SK-N-SH treated with all-trans-retinoic acid at 6 μM for 48 hours (cell line): ENCODE measurements around the gene RAI14.

ENCODE experiments used
- ARNTL ChIP-seq: fragments of 450-650 bp; formaldehyde crosslinking; IDR thresholded peaks from 2 replicates; pipeline ENCODE4 v1.5.0; 2020; ENCODE audit warnings: low read depth, mild to moderate bottlenecking, moderate library complexity, borderline replicate concordance
- BACH2 ChIP-seq: fragments of 250-450 bp; sonication (Bioruptor Pico); IDR thresholded peaks from 2 replicates; pipeline ENCODE4 v1.9.0; 2021; ENCODE audit warnings: mild to moderate bottlenecking, borderline replicate concordance
- OSR1 ChIP-seq: fragments of 250-450 bp; sonication (Bioruptor Pico); IDR thresholded peaks from 2 replicates; pipeline ENCODE4 v1.8.0; 2022; ENCODE audit warnings: moderate library complexity, mild to moderate bottlenecking, inconsistent platforms
- TOX ChIP-seq: fragments of 250-450 bp; sonication (Bioruptor Pico); IDR thresholded peaks from 2 replicates; pipeline ENCODE4 v1.8.0; 2021; ENCODE audit warnings: mild to moderate bottlenecking, moderate library complexity, borderline replicate concordance
- ZFP3 ChIP-seq: fragments of 250-450 bp; sonication (Bioruptor Pico); IDR thresholded peaks from 2 replicates; pipeline ENCODE4 v1.5.0; 2020; ENCODE audit warnings: mild to moderate bottlenecking, moderate library complexity
- ZNF565 ChIP-seq: fragments of 450-650 bp; formaldehyde crosslinking; conservative IDR thresholded peaks from 2 replicates; pipeline ENCODE4 v1.5.0; 2020; ENCODE audit warnings: low read depth, mild to moderate bottlenecking, moderate library complexity
- ZNF8 ChIP-seq: fragments of 450-650 bp; formaldehyde crosslinking; IDR thresholded peaks from 2 replicates; pipeline ENCODE4 v1.5.0; 2020; ENCODE audit warnings: mild to moderate bottlenecking, moderate library complexity
- TF ChIP-seq, protein P1 (sequence below): fragments of 250-450 bp; sonication (Bioruptor Pico); IDR thresholded peaks from 2 replicates; pipeline ENCODE4 v1.5.1; 2020; ENCODE audit warnings: low read depth, mild to moderate bottlenecking, moderate library complexity
- TF ChIP-seq, protein P2 (sequence below): fragments of 250-450 bp; sonication (Bioruptor Pico); IDR thresholded peaks from 2 replicates; pipeline ENCODE4 v1.8.0; 2020; ENCODE audit warnings: mild to moderate bottlenecking, moderate library complexity, borderline replicate concordance
- TF ChIP-seq, protein P3 (sequence below): fragments of 250-450 bp; sonication (Bioruptor Pico); IDR thresholded peaks from 2 replicates; pipeline ENCODE4 v1.5.1; 2021; ENCODE audit warnings: mild to moderate bottlenecking, moderate library complexity

DNA sequence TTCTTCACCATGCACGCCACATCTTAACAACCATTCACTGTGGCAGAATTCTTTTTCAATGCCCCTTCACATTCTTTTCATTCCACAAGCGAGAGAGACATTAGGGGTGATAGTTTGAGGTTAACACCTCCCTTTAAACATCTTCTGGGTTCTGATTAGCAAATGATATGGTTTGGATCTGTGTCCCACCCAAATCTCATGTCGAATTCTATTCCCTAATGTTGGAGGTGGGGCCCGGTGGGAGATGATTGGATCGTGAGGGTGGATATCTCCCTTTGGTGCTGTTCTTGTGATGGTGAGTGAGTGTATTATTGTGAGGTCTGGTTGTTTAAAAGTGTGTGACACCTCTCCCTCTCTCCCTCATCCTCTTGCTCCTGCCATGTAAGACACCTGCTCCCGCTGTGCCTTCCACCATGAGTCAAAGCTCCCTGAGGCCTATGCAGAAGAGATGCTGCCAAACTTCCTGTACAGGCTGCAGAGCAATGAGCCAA is 46.1 kb upstream of the RAI14 start:
- TF ChIP-seq OSR1 (CRISPR knock-in tag) (no peak), ARNTL (CRISPR knock-in tag) (no peak), TOX (CRISPR knock-in tag) (no peak), BACH2 (CRISPR knock-in tag) (no peak), ZNF565 (CRISPR knock-in tag) (no peak), ZFP3 (CRISPR knock-in tag) (no peak), ZNF8 (no peak)
- TF ChIP-seq, protein P1, sequence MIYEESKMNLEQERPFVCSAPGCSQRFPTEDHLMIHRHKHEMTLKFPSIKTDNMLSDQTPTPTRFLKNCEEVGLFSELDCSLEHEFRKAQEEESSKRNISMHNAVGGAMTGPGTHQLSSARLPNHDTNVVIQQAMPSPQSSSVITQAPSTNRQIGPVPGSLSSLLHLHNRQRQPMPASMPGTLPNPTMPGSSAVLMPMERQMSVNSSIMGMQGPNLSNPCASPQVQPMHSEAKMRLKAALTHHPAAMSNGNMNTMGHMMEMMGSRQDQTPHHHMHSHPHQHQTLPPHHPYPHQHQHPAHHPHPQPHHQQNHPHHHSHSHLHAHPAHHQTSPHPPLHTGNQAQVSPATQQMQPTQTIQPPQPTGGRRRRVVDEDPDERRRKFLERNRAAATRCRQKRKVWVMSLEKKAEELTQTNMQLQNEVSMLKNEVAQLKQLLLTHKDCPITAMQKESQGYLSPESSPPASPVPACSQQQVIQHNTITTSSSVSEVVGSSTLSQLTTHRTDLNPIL (CRISPR knock-in tag): no peak
- TF ChIP-seq, protein P2, sequence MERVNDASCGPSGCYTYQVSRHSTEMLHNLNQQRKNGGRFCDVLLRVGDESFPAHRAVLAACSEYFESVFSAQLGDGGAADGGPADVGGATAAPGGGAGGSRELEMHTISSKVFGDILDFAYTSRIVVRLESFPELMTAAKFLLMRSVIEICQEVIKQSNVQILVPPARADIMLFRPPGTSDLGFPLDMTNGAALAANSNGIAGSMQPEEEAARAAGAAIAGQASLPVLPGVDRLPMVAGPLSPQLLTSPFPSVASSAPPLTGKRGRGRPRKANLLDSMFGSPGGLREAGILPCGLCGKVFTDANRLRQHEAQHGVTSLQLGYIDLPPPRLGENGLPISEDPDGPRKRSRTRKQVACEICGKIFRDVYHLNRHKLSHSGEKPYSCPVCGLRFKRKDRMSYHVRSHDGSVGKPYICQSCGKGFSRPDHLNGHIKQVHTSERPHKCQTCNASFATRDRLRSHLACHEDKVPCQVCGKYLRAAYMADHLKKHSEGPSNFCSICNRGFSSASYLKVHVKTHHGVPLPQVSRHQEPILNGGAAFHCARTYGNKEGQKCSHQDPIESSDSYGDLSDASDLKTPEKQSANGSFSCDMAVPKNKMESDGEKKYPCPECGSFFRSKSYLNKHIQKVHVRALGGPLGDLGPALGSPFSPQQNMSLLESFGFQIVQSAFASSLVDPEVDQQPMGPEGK (CRISPR knock-in tag): no peak
- TF ChIP-seq, protein P3, sequence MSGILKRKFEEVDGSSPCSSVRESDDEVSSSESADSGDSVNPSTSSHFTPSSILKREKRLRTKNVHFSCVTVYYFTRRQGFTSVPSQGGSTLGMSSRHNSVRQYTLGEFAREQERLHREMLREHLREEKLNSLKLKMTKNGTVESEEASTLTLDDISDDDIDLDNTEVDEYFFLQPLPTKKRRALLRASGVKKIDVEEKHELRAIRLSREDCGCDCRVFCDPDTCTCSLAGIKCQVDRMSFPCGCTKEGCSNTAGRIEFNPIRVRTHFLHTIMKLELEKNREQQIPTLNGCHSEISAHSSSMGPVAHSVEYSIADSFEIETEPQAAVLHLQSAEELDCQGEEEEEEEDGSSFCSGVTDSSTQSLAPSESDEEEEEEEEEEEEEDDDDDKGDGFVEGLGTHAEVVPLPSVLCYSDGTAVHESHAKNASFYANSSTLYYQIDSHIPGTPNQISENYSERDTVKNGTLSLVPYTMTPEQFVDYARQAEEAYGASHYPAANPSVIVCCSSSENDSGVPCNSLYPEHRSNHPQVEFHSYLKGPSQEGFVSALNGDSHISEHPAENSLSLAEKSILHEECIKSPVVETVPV (CRISPR knock-in tag): no peak
